T1000 (cell line): Measurements from ENCODE around the gene HOXA3.

Source experiments
- DNase-seq: peaks from one replicate; lab custom pipeline; 2025; ENCODE audit warnings: mixed read lengths; lab: John Stamatoyannopoulos, UW

Gene HOXA3

GRCh38 chr7:27189295-27189996, 37.1 kb upstream of the HOXA3 start:
- no peak for DNase-seq

- no peak for DNase-seq
Observed at GRCh38 chr7:27188386-27189294, 36.3 kb upstream of the HOXA3 start.

- DNase-seq, result no peak
Observed at GRCh38 chr7:27187475-27188385, 35.3 kb upstream of the HOXA3 start.

GRCh38 chr7:27186668-27187474, 34.5 kb upstream of the HOXA3 start:
- DNase-seq, result no peak

- no peak for DNase-seq
Observed at GRCh38 chr7:27185854-27186667, 33.7 kb upstream of the HOXA3 start.

- no peak for DNase-seq
Observed at GRCh38 chr7:27185013-27185853, 32.9 kb upstream of the HOXA3 start, which contains the start of gene HOXA11. Gene HOXA11, minus strand, starts transcription at chr7:27185232. Its CDS starts 88 bp downstream, at chr7:27185144.

- DNase-seq, result no peak
Observed at GRCh38 chr7:27184337-27185012, 32.1 kb upstream of the HOXA3 start.

GRCh38 chr7:27183682-27184336, 31.4 kb upstream of the HOXA3 start:
- no peak for DNase-seq

GRCh38 chr7:27182861-27183681, 30.7 kb upstream of the HOXA3 start:
- DNase-seq, result no peak

- no peak for DNase-seq
Observed at GRCh38 chr7:27182285-27182841, 30.0 kb upstream of the HOXA3 start.

GRCh38 chr7:27181795-27182275, 29.5 kb upstream of the HOXA3 start:
- no peak for DNase-seq

GRCh38 chr7:27180431-27181420, 28.3 kb upstream of the HOXA3 start:
- DNase-seq, result no peak

- no peak for DNase-seq
Observed at GRCh38 chr7:27179503-27180430, 27.4 kb upstream of the HOXA3 start.

GRCh38 chr7:27179030-27179429, 26.6 kb upstream of the HOXA3 start:
- DNase-seq, result no peak
